ENCODE results near the gene TP53I11. TPM values are rescaled to one million over a fixed set of nuclear protein-coding genes. Genes with fewer than 3 reads are reported as not detected.

TP53I11 gene
- total RNA-seq, 1 donor from 2014 or later, result 39.4 TPM

DNA sequence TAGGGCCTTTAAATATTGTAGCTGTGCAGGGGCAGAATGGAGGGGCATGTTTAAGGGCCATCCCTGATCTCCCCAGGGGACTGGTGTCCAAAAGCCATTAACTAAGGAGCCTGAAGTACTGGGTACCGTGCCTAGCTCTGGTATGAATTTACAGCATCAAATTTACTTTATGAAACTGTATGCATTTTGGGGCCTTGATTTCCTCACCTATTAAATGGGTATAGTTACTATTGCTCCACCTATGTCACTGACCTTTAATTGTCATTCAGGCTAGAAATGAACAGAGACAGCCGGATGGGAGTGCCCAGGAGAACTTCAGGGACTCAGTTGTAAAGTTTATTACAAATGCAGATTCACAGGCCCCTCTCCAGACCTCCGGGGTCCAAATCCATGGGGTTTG lies 11.8 kb upstream of the TP53I11 start:
- H3K36me3 ChIP-seq, result no peaks in the 10 kb centered on the region
- no peaks in the 10 kb centered on the region for H3K27me3 ChIP-seq (ENCODE audit: low read depth)
- H3K4me1 ChIP-seq, result no peaks in the 10 kb centered on the region
- intact Hi-C loops (cut with micrococcal nuclease), result no loop called here
- H3K9me3 ChIP-seq (replicated peaks), result no peaks in the 10 kb centered on the region
- TF ChIP-seq, protein P1, sequence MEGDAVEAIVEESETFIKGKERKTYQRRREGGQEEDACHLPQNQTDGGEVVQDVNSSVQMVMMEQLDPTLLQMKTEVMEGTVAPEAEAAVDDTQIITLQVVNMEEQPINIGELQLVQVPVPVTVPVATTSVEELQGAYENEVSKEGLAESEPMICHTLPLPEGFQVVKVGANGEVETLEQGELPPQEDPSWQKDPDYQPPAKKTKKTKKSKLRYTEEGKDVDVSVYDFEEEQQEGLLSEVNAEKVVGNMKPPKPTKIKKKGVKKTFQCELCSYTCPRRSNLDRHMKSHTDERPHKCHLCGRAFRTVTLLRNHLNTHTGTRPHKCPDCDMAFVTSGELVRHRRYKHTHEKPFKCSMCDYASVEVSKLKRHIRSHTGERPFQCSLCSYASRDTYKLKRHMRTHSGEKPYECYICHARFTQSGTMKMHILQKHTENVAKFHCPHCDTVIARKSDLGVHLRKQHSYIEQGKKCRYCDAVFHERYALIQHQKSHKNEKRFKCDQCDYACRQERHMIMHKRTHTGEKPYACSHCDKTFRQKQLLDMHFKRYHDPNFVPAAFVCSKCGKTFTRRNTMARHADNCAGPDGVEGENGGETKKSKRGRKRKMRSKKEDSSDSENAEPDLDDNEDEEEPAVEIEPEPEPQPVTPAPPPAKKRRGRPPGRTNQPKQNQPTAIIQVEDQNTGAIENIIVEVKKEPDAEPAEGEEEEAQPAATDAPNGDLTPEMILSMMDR (IDR thresholded peaks at IDR 0.05; ENCODE audit: borderline replicate concordance), result no peak
- no peak overlapping the region for H3K4me3 ChIP-seq
- DNase-seq, result no peak
- no peak overlapping the region for H3K27ac ChIP-seq (replicated peaks)

DNA sequence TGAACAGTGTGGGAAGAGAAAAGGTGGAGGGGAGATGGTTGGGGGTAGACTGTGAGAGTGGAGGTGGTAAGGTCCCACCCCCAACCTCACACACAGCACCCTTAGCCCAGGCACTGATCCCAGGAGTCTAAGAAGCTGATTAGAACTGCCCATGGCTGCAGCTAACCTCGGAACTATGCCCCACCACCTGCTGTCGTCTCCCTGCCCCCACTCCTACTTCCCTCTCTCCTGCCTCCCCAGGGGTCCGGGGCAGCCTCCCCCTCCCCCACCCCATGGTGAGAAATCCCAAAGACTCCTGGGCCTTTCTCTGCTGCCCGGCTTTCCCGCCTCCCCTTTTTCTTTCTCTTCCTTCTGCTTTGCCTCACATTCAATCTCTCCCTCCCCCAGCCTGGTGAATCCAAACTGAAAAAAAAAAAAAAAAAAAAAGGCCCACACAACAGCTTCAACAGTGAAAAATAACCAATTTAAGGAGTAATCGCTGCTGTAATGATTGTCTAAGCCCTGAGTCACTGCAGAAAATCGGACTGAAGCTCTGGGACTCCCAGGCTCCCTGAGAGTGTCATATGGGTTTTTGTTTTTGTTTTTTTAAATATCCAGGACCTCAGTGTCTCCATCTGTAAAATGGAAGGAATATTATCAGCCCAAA lies 9.6 kb upstream of the TP53I11 start:
- H3K4me3 ChIP-seq, result no peak overlapping the region
- H3K4me1 ChIP-seq, result peaks cover 19% of the 10 kb centered on the region
- intact Hi-C loops (cut with micrococcal nuclease), result no loop called here
- no peaks in the 10 kb centered on the region for H3K36me3 ChIP-seq
- no peak for DNase-seq
- H3K27ac ChIP-seq (replicated peaks), result no peak overlapping the region
- TF ChIP-seq, protein P1 (IDR thresholded peaks at IDR 0.05; ENCODE audit: borderline replicate concordance), result no peak
- H3K9me3 ChIP-seq (replicated peaks), result no peaks in the 10 kb centered on the region
- H3K27me3 ChIP-seq (ENCODE audit: low read depth), result no peaks in the 10 kb centered on the region

DNA sequence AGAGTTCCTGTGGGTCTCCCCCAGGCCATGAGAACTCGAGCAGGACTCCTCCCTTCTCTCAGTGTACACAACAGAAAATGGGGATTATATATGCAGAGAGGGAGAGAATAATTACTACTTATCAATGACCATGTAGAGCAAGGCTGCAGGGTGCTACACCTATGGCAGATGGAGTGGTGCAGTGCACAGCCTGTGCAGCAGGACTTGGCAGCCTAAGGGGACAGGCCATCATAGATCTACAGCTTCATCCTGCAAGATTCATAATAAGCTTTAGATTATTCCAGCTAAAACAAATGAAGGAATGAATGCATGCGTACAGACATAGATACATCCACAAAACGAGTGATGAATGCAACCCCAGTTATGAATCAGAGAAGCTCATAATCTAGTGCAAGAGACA lies 8.4 kb upstream of the TP53I11 start:
- Histone ChIP-seq H3K9me3 (replicated peaks) (no peaks in the 10 kb centered on the region), H3K4me3 (no peak overlapping the region)

DNA sequence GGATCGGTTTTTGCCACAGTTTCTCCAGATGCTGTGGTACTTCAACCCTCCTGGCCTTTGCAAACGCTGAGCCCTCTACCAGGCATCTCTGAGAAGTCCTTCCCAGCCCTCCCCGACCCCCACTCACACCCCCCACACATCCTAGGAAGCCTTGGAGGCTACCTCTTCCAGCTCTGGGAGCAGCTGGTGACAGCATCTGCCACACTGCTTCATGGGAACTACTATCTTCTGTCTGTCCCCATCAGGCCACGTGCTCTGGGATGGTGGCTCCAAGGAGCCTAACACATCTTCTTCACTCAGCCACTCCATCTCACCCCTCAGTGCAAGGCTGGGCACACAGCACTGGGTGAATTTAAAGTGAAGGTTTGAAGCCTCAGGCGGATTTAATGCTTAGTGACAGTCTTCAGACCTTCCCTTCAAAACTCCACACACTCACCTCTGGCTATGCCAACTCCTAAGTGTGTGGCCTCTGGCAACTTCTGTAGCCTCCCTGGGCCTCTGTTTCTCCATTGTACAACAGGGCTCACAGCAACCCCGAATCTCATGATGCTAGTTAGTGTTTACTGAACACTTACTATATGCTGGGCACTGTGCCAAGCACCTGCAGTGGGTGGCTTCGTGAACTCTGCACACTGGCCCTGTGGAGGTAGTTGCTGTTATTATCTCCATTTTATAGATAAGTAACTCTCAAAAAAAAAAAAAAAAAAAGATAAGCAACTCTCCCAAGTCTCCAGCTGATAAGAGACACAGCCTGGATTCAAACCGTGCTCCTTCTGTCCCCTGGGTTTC lies 7.3 kb upstream of the TP53I11 start:
- no peak overlapping the region for H3K4me3 ChIP-seq
- H3K27me3 ChIP-seq (ENCODE audit: low read depth), result no peaks in the 10 kb centered on the region
- H3K4me1 ChIP-seq, result peaks cover 38% of the 10 kb centered on the region
- no peak overlapping the region for H3K27ac ChIP-seq (replicated peaks)
- H3K9me3 ChIP-seq (replicated peaks), result no peaks in the 10 kb centered on the region
- intact Hi-C loops (cut with micrococcal nuclease), result loop anchor here (10.0 kb wide), 1 partner anchor 67 kb away; no protein-coding TSS in a partner anchor
- no peaks in the 10 kb centered on the region for H3K36me3 ChIP-seq
- TF ChIP-seq, protein P1 (IDR thresholded peaks at IDR 0.05; ENCODE audit: borderline replicate concordance), result no peak
- no peak for DNase-seq

More for the DNA sequence above, 8.4 kb upstream of the TP53I11 start:
- no peak for DNase-seq
- TF ChIP-seq, protein P1 (IDR thresholded peaks at IDR 0.05; ENCODE audit: borderline replicate concordance), result no peak
- intact Hi-C loops (cut with micrococcal nuclease), result loop anchor here (10.0 kb wide), 1 partner anchor 66 kb away; no protein-coding TSS in a partner anchor
- H3K36me3 ChIP-seq, result no peaks in the 10 kb centered on the region
- H3K27ac ChIP-seq (replicated peaks), result no peak overlapping the region
- H3K27me3 ChIP-seq (ENCODE audit: low read depth), result no peaks in the 10 kb centered on the region
- peaks cover 31% of the 10 kb centered on the region for H3K4me1 ChIP-seq

DNA sequence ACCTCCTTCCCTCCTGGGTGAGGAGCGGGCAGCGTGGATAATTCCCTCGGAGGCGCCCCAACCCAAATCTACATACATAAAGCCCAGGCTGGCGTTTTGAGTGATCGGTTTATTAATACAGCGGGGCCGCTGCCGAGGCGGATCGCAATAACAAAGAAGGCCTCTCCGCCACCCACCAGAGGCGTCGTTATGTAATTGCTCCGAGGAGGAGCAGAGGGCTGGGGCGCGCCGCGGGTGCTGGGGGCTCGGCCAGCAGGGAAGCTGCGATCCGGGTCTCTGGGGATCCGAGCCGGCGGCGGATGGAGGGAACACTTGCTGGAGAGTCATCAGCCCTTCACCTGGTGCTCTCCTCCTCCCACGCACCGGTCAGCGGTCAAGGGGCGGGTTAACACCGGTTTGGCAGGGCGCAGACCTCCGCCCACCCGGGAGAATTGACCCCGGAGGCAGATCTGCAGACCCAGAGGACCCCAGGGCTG lies 6.4 kb upstream of the TP53I11 start:
- Histone ChIP-seq H3K9me3 (replicated peaks) (no peaks in the 10 kb centered on the region), H3K27me3 (ENCODE audit: low read depth) (no peaks in the 10 kb centered on the region), H3K4me1 (peaks cover 43% of the 10 kb centered on the region), H3K4me3 (peak overlapping the region; percentile 19), H3K27ac (replicated peaks) (no peak overlapping the region), H3K36me3 (no peaks in the 10 kb centered on the region)
- TF ChIP-seq, protein P1 (IDR thresholded peaks at IDR 0.05; ENCODE audit: borderline replicate concordance), result no peak
- intact Hi-C loops (cut with micrococcal nuclease), result loop anchor here (10.0 kb wide), 1 partner anchor 68 kb away; no protein-coding TSS in a partner anchor
- peak; percentile 40 for DNase-seq
